Measurements from ENCODE around the gene RIPOR3. TPM values are rescaled to one million over a fixed set of nuclear protein-coding genes. Genes with fewer than 3 reads are reported as not detected.
A peak's percentile ranks its signal among the peaks of the same experiment; 100 is the strongest.

Gene RIPOR3
- total and polyA plus RNA-seq, 9 of the 15 experiments (the other 6 are each of a cell fraction or from before 2014, with no cell fraction given): 3.3 to 62.7 (median 21.4) TPM

DNA sequence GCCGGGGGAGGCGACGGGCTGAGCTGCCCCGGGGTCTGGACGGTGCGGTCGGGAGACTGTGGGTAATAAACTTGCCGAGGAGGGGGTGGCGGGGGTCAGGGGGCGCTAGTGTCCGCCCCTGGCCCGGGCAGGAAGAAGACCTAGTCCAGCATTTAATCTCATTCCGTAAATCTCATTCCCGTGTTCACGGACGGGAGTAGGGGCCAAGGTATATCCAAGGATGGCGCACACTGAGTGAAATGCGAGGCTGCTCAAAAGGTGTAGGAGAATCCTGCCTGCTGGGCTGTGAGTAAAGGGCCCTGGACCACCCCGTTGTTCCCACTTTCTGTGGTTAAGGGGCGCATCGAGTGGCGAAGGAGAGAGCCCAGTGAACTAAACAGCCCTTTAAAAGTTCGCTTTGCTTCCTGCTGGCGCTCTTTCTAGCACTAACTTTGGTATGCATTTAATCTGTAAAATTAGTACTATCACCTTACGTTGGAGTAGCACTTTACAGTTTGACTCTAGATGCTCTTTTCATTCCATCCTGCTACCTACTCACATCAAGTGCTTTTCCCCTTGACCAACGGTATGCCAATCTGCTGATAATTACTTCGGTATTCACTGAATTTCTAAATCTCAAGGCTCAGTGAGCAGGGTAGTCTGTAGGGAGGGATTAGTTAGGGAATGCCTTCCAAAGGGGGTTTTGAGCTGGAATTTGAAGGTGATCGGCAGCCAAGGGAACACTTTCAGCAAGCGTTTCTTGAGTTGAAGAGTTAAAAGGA lies 40.8 kb upstream of the RIPOR3 start:
- Histone ChIP-seq H3K27ac (ENCODE audit: extremely low read depth, low read depth, low read length) (peak overlapping the region; percentile 83), H3K79me2 (ENCODE audit: control insufficient read depth, insufficient read depth, low read length) (peaks cover 57% of the 10 kb centered on the region), H3K9ac (ENCODE audit: insufficient read depth in 1 of 2, low read depth in 2 of 2, low read length in 2 of 2) (peak overlapping the region; percentile 79 to 94), H2AFZ (ENCODE audit: low read depth, low read length) (peak overlapping the region; percentile 15), H3K36me3 (ENCODE audit: control insufficient read depth, insufficient read depth, low read length) (peaks cover 15% of the 10 kb centered on the region), H3K9me1 (ENCODE audit: control insufficient read depth, insufficient read depth, low read length) (no peaks in the 10 kb centered on the region), H4K20me1 (replicated peaks; ENCODE audit: control insufficient read depth, insufficient read depth, low read length) (no peaks in the 10 kb centered on the region), H3K4me1 (replicated peaks in 1 of 2; ENCODE audit: control insufficient read depth in 2 of 2, insufficient read depth in 2 of 2, low read length in 2 of 2) (peaks cover 41 to 51% of the 10 kb centered on the region in 2 experiments), H3K27me3 (ENCODE audit: control insufficient read depth in 2 of 2, insufficient read depth in 2 of 2, low read length in 2 of 2) (no peaks in the 10 kb centered on the region), H3K4me3 (peak overlapping the region; percentile 89), H3K4me2 (ENCODE audit: insufficient read depth, low read length) (peak overlapping the region; percentile 94), H3K9me3 (replicated peaks; ENCODE audit: control insufficient read depth, insufficient read depth, low read depth, low read length) (no peaks in the 10 kb centered on the region)
- in situ Hi-C loops (cut with MboI) (loop anchor here (10.0 kb wide), 1 partner anchor 247 kb away; no protein-coding TSS in a partner anchor), intact Hi-C loops (cut with micrococcal nuclease) (loop anchor here (5.0 kb wide), 1 partner anchor 40 kb away; the partner anchor contains the start of gene RIPOR3)
- BruUV-seq (replicated peaks): no TSS peak
- CTCF ChIA-PET (ENCODE audit: low intra/inter-chr PET ratio): no interaction called here
- 1% methylated on average over 20 of the region's 29 CpGs for whole genome bisulfite sequencing (ENCODE audit: insufficient coverage, low coverage, missing lambda C conversion rate)
- ATAC-seq: peak; percentile 13
- peak in 2 of 4 experiments; percentile 45 for DNase-seq (ENCODE audit: extremely low read depth in 1 of 4, low spot score in 3 of 4)
- peak; percentile 26 for FAIRE-seq
- POLR2A ChIA-PET: interaction anchor here (0.5 to 4.2 kb wide), 12 partner anchors 9 to 877 kb away, joined by 3 to 21 read pairs (median 3); no protein-coding TSS in a partner anchor
- TF ChIP-seq HDGF (IDR thresholded peaks at IDR 0.05): no peak
- TF ChIP-seq GTF2F1 (IDR thresholded peaks at IDR 0.05; ENCODE audit: low read depth, low read length): no peak
- TF ChIP-seq, protein P1, sequence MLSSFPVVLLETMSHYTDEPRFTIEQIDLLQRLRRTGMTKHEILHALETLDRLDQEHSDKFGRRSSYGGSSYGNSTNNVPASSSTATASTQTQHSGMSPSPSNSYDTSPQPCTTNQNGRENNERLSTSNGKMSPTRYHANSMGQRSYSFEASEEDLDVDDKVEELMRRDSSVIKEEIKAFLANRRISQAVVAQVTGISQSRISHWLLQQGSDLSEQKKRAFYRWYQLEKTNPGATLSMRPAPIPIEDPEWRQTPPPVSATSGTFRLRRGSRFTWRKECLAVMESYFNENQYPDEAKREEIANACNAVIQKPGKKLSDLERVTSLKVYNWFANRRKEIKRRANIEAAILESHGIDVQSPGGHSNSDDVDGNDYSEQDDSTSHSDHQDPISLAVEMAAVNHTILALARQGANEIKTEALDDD (IDR thresholded peaks at IDR 0.05): 0 out of 2 replicates have a peak, but pooled peaks have one; percentile 32
- TF ChIP-seq SMAD3 (CRISPR knock-in tag; conservative IDR thresholded peaks at IDR 0.05): no peak
- no peak for TF ChIP-seq RUNX1 (IDR thresholded peaks at IDR 0.05; ENCODE audit: low read depth)
- TF ChIP-seq CHD2 (IDR thresholded peaks at IDR 0.05; ENCODE audit: low read depth, low read length): peak; percentile 62; the same call in 1 of the 2 replicates
- no peak for TF ChIP-seq ZNF354B (CRISPR knock-in tag; IDR thresholded peaks at IDR 0.05)
- no peak for TF ChIP-seq ZBTB7A (IDR thresholded peaks at IDR 0.05; ENCODE audit: borderline replicate concordance, control insufficient read depth, low read depth, low read length)
- TF ChIP-seq, protein P2, sequence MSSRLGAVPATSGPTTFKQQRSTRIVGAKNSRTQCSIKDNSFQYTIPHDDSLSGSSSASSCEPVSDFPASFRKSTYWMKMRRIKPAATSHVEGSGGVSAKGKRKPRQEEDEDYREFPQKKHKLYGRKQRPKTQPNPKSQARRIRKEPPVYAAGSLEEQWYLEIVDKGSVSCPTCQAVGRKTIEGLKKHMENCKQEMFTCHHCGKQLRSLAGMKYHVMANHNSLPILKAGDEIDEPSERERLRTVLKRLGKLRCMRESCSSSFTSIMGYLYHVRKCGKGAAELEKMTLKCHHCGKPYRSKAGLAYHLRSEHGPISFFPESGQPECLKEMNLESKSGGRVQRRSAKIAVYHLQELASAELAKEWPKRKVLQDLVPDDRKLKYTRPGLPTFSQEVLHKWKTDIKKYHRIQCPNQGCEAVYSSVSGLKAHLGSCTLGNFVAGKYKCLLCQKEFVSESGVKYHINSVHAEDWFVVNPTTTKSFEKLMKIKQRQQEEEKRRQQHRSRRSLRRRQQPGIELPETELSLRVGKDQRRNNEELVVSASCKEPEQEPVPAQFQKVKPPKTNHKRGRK (tag; IDR thresholded peaks at IDR 0.05): no peak
- TF ChIP-seq, protein P3, sequence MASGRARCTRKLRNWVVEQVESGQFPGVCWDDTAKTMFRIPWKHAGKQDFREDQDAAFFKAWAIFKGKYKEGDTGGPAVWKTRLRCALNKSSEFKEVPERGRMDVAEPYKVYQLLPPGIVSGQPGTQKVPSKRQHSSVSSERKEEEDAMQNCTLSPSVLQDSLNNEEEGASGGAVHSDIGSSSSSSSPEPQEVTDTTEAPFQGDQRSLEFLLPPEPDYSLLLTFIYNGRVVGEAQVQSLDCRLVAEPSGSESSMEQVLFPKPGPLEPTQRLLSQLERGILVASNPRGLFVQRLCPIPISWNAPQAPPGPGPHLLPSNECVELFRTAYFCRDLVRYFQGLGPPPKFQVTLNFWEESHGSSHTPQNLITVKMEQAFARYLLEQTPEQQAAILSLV (tag; IDR thresholded peaks at IDR 0.05): no peak
- TF ChIP-seq KDM1A (IDR thresholded peaks at IDR 0.05): no peak
- peak; percentile 20 for TF ChIP-seq TAF1 (IDR thresholded peaks at IDR 0.05; ENCODE audit: control insufficient read depth, extremely low read depth, insufficient read depth, low read length, severe bottlenecking)
- TF ChIP-seq, protein P4, sequence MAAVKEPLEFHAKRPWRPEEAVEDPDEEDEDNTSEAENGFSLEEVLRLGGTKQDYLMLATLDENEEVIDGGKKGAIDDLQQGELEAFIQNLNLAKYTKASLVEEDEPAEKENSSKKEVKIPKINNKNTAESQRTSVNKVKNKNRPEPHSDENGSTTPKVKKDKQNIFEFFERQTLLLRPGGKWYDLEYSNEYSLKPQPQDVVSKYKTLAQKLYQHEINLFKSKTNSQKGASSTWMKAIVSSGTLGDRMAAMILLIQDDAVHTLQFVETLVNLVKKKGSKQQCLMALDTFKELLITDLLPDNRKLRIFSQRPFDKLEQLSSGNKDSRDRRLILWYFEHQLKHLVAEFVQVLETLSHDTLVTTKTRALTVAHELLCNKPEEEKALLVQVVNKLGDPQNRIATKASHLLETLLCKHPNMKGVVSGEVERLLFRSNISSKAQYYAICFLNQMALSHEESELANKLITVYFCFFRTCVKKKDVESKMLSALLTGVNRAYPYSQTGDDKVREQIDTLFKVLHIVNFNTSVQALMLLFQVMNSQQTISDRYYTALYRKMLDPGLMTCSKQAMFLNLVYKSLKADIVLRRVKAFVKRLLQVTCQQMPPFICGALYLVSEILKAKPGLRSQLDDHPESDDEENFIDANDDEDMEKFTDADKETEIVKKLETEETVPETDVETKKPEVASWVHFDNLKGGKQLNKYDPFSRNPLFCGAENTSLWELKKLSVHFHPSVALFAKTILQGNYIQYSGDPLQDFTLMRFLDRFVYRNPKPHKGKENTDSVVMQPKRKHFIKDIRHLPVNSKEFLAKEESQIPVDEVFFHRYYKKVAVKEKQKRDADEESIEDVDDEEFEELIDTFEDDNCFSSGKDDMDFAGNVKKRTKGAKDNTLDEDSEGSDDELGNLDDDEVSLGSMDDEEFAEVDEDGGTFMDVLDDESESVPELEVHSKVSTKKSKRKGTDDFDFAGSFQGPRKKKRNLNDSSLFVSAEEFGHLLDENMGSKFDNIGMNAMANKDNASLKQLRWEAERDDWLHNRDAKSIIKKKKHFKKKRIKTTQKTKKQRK (IDR thresholded peaks at IDR 0.05; ENCODE audit: borderline replicate concordance, low read depth, low read length): no peak
- TF ChIP-seq NFRKB (IDR thresholded peaks at IDR 0.05; ENCODE audit: low read depth): no peak

Measured in K562 (cell line).